HTERT RPE-1 (cell line): ENCODE data around the gene RALY.

ENCODE experiments used
- in situ Hi-C: fragments of 300-500 bp; cut with MboI; formaldehyde crosslinking; loops from 4 replicates; pipeline ENCODE4 v1.14.3; 2020; ENCODE audit warnings: low sequenced_read_pairs

Gene RALY

GRCh38 chr20:34074101-34074760, 80.5 kb downstream of the RALY start:
- in situ Hi-C loops = no loop called here

GRCh38 chr20:34075647-34076046, 81.9 kb downstream of the RALY start:
- in situ Hi-C loops = no loop called here

DNA sequence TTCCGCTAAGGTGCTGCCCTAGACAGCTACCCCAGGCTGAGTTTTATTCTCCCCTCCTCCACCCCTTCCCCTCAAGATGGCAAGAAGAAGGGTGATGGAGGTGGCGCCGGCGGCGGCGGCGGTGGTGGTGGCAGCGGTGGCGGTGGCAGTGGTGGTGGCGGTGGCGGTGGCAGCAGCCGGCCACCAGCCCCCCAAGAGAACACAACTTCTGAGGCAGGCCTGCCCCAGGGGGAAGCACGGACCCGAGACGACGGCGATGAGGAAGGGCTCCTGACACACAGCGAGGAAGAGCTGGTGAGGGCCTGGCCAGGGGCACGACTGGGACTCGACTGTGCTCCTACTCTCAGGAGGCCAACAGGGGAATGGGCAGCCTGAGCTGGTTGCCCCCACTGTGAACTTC, 83.2 kb downstream of the RALY start:
- in situ Hi-C loops = no loop called here

GRCh38 chr20:34078540-34078939, 84.8 kb downstream of the RALY start:
- in situ Hi-C loops = no loop called here

DNA sequence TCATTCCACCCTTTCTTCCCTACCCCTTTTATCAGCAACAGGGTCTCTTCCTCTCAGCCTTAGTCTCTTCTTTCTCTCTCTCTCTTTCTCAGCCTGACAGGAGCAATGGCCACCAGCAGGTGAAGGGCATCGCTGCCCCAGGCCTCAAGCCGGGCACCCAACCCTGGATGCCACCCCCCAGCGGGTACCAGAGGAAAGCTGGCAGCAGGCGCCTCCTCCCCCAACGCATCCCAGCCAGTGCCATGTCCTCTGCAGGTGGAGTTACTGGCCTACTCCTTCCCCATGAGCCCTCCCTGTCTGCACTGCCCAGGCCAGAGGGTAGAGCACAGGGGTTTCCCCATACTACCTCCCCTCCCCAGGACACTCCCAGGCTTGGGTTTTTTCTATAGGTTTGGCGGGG, 86.1 kb downstream of the RALY start:
- in situ Hi-C loops = no loop called here

DNA sequence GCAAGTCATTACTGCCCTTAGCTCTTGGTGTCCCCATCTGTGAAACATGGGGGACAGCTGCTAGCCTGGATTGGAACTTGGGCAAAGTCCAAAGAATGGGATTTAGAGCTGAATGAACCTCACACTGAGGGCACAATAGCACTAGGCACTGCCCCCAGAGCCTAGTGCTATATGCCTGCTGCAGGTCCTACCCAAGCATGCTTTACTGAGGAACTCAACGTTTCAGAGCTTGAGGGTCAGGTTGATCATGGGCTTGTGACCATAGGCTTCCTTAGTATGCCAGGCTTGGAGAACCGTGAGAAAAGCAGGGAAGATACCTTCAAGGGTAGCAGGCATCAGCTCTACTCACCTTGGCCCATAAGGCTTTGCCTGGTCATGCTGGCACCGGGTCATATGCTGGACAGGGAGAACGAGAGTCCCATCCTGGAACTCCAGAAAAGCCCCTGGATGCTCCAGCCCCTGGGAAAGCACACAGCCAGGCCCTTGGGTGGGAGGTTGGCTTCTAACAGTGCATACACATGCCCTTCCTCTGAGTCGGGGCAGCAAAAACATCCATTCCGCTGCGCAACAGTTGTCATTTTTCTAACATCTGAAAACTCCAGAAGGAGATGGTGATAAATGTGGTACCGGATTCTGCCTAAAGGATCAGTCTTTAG, 88.6 kb downstream of the RALY start:
- in situ Hi-C loops = no loop called here

- in situ Hi-C loops = no loop called here
These were observed 89.4 kb downstream of the RALY start for GRCh38 chr20:34083137-34083536.

- in situ Hi-C loops = no loop called here
These were observed 90.1 kb downstream of the RALY start for GRCh38 chr20:34083781-34084180.

DNA sequence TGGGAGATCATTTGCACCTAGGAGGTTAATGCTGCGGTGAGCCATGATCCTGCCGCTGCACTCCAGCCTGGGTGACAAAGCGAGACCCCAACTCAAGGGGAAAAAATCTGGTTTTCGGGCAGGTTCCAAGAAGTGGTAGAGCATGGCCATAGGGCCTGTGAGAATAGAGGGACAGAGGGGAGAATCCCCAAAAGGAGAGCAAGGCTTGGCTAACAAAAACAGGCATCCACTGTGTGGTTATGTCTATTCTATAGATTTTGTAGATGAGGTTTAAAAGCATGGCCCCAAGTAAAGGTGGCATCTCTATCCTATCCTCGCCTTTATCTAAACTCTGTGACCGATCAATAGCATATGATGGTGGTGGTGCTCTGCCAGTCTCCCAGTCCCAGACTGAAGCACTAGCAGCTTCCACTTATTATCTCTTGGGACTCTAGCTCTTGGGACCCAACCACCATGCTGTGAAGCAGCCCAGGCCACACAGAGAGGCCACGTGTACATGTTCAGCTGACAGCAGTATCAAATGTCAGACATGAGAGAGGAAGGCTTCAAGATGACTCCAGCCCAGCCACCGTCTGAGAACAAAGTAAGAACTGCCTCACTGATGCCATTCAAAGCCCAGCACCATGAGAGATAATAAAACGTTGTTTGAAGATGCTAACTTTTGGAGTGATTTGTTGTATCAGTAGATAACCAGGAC, 90.7 kb downstream of the RALY start:
- in situ Hi-C loops = no loop called here

DNA sequence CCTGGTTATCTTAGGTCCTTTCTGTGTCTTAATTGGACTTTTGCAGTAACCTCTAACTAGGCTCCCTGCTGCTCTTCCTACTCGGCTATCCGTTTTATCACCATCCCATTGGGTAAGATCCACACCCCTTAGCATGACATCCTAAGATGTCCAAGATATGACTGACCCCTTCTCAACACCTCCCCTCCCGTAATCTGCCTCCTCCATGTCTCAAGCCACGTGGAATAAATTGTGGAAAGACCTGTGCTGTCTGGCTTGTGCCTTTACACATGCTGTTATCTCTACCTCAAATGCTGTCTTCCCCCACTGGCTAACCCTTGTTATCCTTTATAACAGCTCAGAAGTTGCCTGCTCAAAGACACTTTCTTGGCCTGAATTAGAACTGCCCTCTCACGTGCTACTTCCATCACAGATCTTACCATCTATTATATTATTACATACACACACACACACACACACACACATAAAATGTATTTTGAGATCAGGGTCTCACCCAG, 91.9 kb downstream of the RALY start:
- in situ Hi-C loops = no loop called here

GRCh38 chr20:34088305-34089174, 94.8 kb downstream of the RALY start:
- in situ Hi-C loops = no loop called here

DNA sequence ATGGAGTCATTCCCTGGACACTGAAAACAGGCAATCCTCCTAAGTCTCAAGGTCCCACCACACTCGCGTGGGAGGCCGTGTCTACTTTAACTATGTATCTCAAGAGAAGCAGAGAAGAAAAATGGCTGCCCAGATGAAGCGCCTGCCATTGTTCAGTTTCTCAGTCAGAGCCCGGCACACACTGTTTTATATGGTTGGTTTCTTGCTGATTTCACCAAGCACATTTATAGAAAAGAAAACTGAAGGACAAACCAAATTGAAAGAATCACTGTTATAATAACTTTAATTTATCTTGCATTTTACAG, 95.4 kb downstream of the RALY start:
- in situ Hi-C loops = no loop called here

DNA sequence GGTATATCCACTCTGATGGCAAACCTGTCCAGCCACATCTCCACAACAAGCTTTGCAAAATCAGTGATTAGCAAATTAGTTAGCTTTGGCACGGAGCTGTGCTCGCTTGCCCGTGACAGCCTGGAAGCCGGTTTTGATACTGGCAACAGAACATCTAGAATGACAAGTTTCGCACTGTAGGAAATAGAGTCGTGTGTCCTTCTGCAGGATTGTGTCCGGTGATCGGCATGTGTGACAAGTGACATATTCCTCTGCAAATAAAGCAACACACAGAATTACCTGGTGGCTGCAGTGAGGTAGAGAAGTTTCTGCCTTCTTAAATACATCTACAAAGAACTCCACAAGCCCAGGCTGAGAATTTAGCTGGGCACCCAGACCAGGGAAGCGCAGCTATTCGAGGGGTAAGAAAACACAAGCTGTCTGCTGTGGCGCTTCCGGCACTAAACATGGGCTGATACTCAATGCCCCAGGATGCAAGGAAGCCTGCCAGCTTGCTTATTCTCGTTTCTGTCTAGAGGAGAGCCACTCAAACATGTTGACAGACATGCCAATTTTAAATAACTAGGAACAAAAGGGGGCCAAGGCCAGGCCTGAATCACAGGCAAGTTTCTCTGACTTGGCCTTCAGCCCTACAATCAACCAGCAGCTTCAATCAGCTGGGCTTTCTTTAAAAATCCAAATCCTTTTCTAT, 96.1 kb downstream of the RALY start:
- in situ Hi-C loops = no loop called here

DNA sequence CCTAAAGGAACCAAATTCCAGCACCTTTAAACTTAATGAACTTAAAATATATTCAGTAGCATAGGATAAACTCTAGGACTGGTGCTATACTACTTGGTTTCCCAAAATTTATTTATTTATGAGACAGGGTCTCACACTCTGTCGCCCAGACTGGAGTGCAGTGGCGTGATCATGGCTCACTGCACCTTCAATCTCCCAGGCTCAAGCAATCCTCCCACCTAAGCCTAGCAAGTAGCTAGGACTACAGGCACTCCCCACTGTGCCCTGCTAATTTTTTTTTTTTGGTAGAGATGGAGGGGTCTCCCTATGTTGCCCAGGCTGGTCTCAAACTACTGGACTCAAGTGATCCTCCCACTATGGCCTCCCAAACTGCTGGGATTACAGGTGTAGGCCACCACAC, 96.9 kb downstream of the RALY start:
- in situ Hi-C loops = no loop called here

DNA sequence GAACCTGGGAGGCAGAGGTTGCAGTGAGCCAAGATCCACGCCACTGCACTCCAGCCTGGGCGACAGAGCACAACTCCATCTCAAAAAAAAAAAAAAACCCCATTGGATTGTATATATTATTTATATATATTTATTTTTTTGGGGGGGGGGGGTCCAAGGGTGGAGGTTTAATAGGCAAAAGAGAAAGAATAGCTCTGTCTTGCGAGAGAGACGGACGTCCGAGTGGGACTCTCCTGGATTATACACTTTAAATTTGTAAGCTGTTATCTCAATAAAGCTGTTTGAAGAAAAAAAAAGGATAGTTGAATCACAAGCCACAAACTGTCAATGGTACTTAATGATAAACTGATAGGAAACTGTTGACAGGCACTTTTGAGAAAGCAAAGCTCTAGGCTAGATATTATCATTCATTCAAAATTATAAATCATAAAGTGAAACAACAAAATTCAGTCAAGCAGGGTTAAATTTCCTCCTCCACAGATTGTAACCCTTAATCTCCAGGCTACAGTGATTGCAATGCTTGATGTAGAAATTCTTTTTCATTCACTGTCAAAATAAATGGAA, 98.0 kb downstream of the RALY start:
- in situ Hi-C loops = no loop called here

GRCh38 chr20:34093895-34094294, 100.2 kb downstream of the RALY start:
- in situ Hi-C loops = no loop called here

DNA sequence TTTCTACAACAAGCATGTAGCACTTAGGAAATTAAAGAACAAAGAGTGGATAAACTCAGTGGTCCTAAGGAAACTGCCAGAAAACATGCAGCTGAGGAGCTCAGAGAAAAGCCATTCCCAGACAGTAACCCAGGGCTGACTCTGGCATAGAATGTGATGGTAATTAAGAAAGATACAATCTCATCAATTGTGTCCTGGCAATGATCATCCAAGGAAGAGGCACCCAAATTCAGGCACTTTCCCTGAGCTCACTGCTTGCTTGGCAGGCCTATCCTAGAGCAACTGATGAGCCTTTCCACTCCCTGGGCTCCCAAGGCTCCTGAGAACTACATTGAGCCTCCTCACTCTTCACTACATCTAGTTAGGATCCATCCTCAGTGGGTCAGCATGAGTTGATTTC, 102.1 kb downstream of the RALY start:
- in situ Hi-C loops = no loop called here

DNA sequence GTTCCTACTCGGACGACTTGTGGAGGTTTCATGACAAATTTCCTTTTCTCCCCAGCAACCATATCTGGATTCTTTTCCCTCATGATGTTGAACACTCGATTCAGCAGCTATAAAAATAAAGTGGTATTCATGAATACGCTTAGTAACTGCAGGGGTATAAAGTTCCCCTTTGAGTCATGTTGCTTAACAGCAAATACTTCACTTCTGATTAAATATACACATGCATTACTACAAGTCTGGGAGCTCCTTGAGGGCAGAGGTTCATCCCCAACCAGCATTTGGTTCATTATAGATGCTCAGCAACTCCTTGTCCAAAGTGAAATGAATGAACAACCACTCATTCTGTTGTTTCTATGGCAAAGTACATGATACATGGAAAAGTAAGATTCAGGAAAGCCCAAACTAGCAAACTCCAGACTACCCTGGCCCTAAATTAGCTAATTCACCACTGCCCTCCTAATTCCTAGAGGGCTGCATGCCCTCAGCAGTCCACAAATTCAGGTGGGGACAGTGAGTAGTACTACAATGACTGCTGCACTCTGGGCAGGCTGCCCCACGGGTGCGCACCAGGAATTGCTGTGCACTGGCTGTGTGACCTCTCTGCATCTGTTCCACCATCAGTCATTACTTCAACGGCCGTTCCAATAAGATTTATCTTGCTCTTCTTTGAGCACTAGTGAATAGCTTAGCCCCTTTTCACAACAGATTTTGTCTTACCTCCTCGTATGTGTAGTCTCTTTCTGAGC, 103.2 kb downstream of the RALY start:
- in situ Hi-C loops = no loop called here

DNA sequence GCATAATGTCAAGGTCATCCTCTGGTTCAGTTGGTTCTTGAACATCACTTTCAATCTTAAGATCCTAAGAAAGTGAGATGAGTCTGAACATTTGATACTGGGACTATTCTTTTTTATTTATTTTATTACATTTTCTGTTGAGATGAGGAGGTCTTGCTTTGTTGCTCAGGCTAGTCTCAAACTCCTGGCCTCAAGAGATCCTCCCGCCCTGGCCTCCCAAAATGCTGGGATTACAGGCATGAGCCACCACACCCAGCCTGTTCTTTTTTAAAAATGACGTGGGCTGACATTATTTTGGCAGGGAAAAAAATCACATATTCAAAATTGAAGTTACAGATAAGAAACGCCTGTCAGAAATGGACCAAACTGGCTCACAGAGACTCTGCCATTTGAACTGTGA, 104.9 kb downstream of the RALY start:
- in situ Hi-C loops = no loop called here

GRCh38 chr20:34099675-34100074, 106.0 kb downstream of the RALY start:
- in situ Hi-C loops = no loop called here
